ENCODE measurements around the gene MSH2.
"Not testable (repeated sequence)": the region's sequence is repeated elsewhere in the genome, so short reads cannot be mapped to it uniquely, and the experiment has no call there.

MSH2 gene

DNA sequence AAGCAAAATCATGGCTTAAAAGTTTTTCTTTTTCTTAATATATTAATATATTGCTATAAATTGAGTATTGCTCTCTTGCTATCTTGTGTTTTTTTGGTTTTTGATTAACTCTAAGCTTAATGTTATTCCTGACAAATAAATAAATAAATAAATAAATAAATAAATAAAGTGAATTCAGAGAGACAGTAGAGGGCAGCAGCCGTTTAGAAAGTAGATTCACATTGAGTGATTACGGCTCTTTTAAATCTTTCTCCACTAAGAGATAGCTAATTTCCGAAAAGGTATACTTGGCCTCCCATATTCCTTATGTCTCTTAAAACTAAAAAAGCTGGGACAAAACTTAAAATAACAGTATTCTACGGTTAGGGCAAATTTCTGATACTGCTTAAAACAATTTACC, 34.3 kb downstream of the MSH2 start:
- Mint-ChIP-seq H3K4me3 (no peak overlapping the region), H3K4me1 (no peaks in the 10 kb centered on the region), H3K9me3 (peaks cover 0 to 2% of the 10 kb centered on the region in 2 donors), H3K27me3 (no peaks in the 10 kb centered on the region), H3K27ac (no peak overlapping the region)
- ATAC-seq (no peak), DNase-seq (no peak)

DNA sequence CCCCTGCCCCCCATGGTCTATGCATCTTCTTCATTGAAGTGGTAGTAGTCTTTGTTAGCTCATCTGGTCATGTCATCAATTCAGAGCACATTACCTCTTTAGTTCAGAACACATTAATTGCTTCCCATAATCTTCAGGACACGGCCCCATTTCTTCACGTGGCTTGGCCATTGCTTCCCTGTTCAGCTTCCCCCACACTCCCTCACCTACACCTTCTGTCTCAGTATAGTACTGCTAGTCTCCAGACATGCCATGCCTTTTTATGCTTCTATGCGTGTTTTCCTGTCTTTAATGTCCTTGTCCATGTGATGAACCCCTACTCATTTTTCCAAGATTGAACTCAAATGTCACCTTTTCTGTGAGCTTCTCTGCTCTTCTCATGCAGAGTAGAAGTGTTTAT, 35.1 kb downstream of the MSH2 start:
- Mint-ChIP-seq H3K4me3 (no peak overlapping the region), H3K27me3 (no peaks in the 10 kb centered on the region), H3K27ac (no peak overlapping the region), H3K9me3 (no peaks in the 10 kb centered on the region), H3K4me1 (peaks cover 6% of the 10 kb centered on the region)
- DNase-seq (no peak), ATAC-seq (no peak)

DNA sequence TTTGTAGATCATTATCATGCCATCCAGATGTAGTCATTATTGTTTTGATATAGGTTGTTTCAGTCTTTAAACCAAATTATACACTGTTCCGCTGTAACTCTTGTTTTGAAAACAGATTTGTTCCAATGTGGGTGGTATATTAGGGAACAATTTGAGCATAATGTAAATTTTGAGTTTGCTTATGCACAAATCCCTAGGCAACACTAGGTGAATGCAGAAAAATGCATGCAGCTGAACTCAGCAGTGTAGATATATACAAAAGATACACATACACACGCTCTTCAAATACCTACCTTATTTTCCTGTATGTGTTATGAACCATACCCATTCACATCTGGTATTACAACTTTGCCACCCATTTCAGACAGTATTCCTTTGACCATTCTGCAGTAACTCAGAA, 35.8 kb downstream of the MSH2 start:
- ATAC-seq = no peak
- H3K4me1 Mint-ChIP-seq = peaks cover 10% of the 10 kb centered on the region
- DNase-seq = no peak
- no peak overlapping the region for H3K4me3 Mint-ChIP-seq
- H3K27ac Mint-ChIP-seq = peak overlapping the region in 1 of 2 donors; percentile 20
- H3K27me3 Mint-ChIP-seq = no peaks in the 10 kb centered on the region
- no peaks in the 10 kb centered on the region for H3K9me3 Mint-ChIP-seq

DNA sequence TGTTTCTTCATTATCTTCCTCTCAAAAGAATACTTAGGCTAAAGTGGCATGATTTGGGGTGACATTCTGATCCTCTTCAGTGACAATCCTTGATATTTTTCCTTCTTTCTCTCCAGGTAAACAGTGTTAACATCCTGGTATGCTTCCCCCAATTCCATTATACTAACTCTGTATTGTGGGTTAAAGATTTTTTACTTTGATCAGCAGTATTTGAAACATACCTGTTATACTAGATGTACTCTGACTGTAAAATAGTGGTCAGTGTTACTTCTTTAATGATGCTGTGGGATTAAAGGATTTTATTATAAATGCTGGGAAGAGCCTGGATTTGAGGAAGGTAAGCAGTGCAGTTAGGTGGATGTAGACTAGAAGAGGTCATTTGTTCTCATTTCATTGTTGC, 48.8 kb downstream of the MSH2 start:
- no peaks in the 10 kb centered on the region for H3K27me3 Mint-ChIP-seq
- no peak for ATAC-seq
- no peaks in the 10 kb centered on the region for H3K9me3 Mint-ChIP-seq

DNA sequence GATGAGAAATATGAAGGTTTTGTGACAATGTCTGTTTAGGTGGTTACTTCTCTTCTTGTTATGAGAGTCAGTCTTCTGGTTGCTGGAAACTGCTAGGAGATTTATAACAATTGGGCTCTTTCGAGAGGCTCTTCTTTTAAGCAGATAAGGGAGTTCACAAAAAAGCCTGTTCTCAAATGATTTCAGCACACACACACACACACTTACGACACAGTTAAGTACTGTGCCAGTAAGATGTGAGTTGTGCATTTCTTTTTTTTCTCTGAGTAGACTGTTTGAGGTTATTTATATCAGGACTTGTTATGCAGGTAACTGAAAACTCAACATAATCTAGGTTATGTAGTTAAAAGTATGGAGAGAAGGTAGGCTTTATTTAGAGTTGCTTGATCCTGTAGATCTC, 49.8 kb downstream of the MSH2 start:
- Mint-ChIP-seq H3K4me1 (peaks cover 7% of the 10 kb centered on the region), H3K27me3 (no peaks in the 10 kb centered on the region), H3K9me3 (no peaks in the 10 kb centered on the region), H3K4me3 (no peak overlapping the region), H3K27ac (no peak overlapping the region)
- ATAC-seq (no peak), DNase-seq (no peak)

More for the DNA sequence above, 48.8 kb downstream of the MSH2 start:
- Mint-ChIP-seq H3K27ac (no peak overlapping the region), H3K4me1 (no peaks in the 10 kb centered on the region), H3K4me3 (no peak overlapping the region)
- no peak for DNase-seq

DNA sequence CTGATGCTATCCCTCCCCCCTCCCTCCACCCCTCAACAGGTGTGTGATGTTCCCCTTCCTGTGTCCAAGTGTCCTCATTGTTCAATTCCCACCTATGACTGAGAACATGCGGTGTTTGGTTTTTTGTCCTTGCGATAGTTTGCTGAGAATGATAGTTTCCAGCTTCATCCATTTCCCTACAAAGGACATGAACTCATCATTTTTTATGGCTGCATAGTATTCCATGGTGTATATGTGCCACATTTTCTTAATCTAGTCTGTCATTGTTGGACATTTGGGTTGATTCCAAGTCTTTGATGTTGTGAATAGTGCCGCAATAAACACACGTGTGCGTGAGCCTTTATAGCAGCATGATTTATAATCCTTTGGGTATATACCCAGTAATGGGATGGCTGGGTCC, 51.9 kb downstream of the MSH2 start:
- H3K27me3 Mint-ChIP-seq, H3K4me3 Mint-ChIP-seq, DNase-seq, ATAC-seq, H3K27ac Mint-ChIP-seq, H3K9me3 Mint-ChIP-seq: not testable (repeated sequence)
- H3K4me1 Mint-ChIP-seq = peaks cover 17% of the 10 kb centered on the region

DNA sequence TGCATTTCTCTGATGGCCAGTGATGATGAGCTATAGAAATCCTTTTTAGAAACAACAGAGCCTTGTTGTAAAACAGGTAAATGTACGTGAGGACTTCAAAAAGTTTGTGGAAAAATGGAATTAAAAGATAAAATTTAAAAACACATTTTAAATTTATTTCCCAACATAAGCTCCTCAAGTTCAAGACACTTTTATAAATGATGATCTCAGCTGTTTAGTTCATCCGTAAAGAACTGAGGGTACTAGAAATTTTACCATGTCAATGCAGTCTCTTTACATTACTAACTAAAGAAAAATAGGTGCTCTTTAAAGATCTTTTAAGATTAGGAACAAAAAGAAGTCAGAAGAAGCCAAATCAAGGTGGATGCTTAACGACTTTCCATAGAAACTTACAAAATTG, 52.5 kb downstream of the MSH2 start:
- DNase-seq = no peak
- H3K9me3 Mint-ChIP-seq = no peaks in the 10 kb centered on the region

DNA sequence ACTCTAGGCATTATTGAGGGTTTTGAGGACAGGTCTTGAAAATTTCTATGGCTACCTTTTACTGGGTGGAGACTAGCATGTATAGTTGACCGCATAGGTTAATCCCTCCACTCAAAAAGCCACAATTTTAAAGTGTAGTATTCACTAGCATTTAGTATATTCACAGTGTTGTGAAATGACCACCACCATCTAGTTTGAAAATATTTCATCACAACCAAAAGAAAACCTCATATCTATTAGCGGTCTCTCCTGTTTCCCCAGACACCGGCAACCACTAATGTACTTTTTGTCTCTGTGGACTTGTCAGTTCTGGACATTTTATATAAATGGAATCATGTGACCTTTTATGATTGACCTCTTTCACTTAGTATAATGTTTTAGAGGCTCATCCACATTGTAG, 53.9 kb downstream of the MSH2 start:
- Mint-ChIP-seq H3K9me3 (no peaks in the 10 kb centered on the region), H3K4me3 (no peak overlapping the region), H3K4me1 (peaks cover 17% of the 10 kb centered on the region), H3K27ac (no peak overlapping the region), H3K27me3 (no peaks in the 10 kb centered on the region)
- no peak for DNase-seq
- no peak for ATAC-seq

More for the DNA sequence above, 52.5 kb downstream of the MSH2 start:
- no peak overlapping the region for H3K27ac Mint-ChIP-seq
- H3K27me3 Mint-ChIP-seq = no peaks in the 10 kb centered on the region
- no peak overlapping the region for H3K4me3 Mint-ChIP-seq
- H3K4me1 Mint-ChIP-seq = peaks cover 17% of the 10 kb centered on the region
- ATAC-seq = no peak

DNA sequence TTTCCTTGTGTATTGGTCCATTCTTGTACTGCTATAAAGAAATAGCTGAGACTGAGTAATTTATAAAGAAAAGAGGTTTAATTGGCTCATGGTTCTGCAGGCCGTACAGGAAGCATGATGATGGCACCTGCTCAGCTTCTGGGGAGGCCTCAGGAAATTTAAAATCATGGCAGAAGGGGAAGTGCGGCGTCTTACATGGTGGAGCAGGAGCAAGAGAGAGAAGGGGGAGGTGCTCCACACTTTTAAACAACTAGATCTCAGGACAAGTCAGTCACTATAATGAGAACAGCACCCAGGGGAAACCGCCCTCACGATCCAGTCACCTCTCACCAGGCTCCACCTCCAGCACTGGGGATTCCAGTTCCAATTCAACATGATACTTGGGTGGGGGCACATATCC, 54.3 kb downstream of the MSH2 start:
- Mint-ChIP-seq H3K27me3 (no peaks in the 10 kb centered on the region), H3K4me1 (peaks cover 17% of the 10 kb centered on the region), H3K27ac (no peak overlapping the region), H3K4me3 (no peak overlapping the region), H3K9me3 (no peaks in the 10 kb centered on the region)
- no peak for ATAC-seq
- DNase-seq = no peak

DNA sequence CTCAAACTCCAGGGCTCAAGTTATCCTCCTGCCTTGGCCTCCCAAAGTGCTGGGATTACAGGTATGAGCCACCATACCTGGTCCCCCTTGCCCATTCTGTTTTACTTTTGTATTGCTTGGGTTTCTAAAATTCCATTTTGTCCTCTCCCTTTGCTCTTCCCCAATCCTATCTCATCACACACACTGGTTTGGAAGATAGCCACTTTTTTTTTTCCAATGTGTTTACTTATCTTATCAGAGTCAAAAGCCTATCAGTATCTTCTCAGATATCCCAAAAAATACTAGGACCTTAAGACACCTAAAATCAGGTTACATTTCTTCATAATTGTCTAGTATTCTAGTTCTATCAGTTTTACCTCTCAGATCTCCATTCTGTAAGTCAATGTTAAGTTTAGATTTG, 56.1 kb downstream of the MSH2 start:
- Mint-ChIP-seq H3K4me3 (no peak overlapping the region), H3K27ac (peak overlapping the region in 1 of 2 donors; percentile 89)

DNA sequence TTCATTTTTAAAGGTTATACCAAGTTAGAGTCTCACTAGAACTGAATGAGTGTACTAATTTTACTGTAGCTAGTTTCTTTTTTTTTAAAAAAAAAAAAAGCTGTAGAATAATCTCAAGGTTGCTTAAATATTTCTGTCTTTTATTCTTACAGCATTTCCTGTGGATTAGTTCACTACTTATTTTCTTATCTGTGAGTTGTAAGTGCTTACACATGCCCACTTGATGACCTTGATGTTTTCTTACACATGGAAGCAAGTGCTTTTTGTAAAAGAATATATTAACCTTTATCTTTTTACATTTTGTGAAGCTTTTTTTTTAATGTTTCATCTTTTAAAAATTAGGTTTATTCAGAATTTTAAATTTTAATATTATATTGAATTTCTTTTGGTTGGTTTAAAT, 57.8 kb downstream of the MSH2 start:
- Mint-ChIP-seq H3K9me3 (no peaks in the 10 kb centered on the region), H3K4me1 (peaks cover 17% of the 10 kb centered on the region), H3K27ac (no peak overlapping the region), H3K4me3 (no peak overlapping the region), H3K27me3 (no peaks in the 10 kb centered on the region)
- ATAC-seq (no peak), DNase-seq (no peak)

More for the DNA sequence above, 56.1 kb downstream of the MSH2 start:
- no peak for DNase-seq
- Mint-ChIP-seq H3K4me1 (peaks cover 17% of the 10 kb centered on the region), H3K27me3 (no peaks in the 10 kb centered on the region), H3K9me3 (no peaks in the 10 kb centered on the region)
- no peak for ATAC-seq

DNA sequence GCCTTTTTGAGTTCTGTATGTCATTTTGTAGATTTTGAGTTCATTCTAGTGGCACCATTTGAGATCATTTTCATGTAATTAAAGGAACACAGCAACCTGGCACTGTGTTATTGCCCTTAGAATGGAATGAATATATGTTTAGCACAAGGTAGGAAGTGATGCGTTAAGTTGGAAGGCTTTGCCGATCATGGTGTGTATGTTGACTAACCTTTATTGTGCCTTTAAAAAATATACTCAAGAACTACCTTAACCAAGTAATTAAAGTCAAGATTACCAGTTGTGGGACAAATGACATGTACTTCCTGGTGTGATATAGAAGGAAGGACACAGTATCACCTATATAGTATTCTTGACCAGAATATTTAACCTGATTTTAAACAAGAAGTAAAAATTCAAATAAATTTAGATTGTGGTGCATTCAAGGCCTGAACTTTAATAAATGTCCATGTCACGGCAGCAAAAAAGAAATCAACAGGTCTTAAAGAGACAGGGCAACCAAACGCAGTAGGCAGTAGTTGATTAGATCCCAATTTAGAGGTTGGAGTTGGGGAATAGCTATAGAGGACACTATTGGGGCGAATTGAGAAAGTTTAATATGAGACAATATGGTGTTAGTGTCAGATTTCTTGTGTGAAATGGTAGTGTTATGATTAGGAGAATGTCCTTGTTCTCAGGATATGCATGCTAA, 68.6 kb downstream of the MSH2 start:
- no peak overlapping the region for H3K4me3 Mint-ChIP-seq
- ATAC-seq (no peak), DNase-seq (no peak)
- no peaks in the 10 kb centered on the region for H3K27me3 Mint-ChIP-seq
- H3K27ac Mint-ChIP-seq = no peak overlapping the region
- H3K4me1 Mint-ChIP-seq = no peaks in the 10 kb centered on the region
- no peaks in the 10 kb centered on the region for H3K9me3 Mint-ChIP-seq

DNA sequence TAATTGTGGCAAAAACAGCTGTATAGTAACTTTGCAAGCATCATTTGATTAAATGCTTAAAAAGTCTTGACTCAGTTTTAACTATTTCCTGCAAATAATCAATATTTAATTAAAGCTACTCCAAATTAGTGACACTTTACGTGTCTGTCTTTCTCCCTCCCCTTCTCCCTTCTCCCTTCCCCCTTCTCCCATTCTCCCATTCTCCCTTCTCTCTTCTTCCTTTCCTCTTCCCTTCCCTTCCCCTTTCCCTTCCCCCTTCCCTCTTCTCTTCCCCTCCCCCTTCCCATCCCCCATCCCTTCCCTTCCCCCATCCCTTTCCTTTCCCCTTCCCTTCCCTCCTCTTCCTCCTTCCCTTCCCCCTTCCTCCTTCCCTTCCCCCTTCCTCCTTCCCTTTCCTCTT, 76.9 kb downstream of the MSH2 start:
- no peaks in the 10 kb centered on the region for H3K9me3 Mint-ChIP-seq
- no peak overlapping the region for H3K4me3 Mint-ChIP-seq
- DNase-seq (no peak), ATAC-seq (no peak)
- no peaks in the 10 kb centered on the region for H3K27me3 Mint-ChIP-seq
- H3K27ac Mint-ChIP-seq = no peak overlapping the region
- no peaks in the 10 kb centered on the region for H3K4me1 Mint-ChIP-seq

DNA sequence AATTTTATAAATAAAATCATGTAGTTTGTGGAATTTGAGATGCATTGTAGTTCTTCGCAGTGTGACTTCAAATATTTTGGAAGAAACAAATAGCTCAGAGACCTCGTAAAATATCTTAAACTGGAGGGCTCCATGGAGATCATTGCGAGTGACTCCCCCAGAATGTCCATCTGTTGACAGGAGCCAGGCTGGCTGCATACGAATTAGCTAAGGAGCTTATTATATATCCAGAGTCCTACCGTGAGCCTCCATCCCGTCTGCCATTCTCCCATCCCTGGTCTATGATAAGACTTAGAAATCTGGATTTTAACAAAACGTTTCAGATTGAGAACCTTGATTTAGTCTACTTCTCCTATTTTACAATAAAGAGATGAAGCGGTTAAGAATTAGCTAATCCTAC, 80.2 kb downstream of the MSH2 start:
- H3K27ac Mint-ChIP-seq = no peak overlapping the region
- H3K4me3 Mint-ChIP-seq = no peak overlapping the region
- DNase-seq (no peak), ATAC-seq (no peak)
- H3K27me3 Mint-ChIP-seq = no peaks in the 10 kb centered on the region
- H3K4me1 Mint-ChIP-seq = peaks cover 23% of the 10 kb centered on the region
- H3K9me3 Mint-ChIP-seq = no peaks in the 10 kb centered on the region

DNA sequence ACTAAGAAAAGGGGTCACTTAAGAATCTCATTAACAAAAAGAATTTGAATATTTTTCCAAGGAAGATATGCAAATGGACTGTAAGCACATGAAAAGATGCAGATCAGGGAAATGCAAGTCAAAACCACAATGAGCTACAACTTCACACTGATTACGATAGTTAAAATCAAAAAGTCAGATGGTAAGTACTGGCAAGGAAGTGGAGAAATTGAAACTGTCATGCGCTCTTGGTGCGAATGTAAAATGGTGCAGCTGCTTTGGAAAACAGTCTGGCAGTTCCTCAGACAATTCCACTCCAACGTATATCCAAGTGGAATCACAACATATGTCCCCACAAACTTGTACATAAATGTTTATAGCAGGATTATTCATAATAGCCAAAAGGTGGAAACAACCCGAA, 81.4 kb downstream of the MSH2 start:
- DNase-seq (no peak), ATAC-seq (no peak)
- no peak overlapping the region for H3K4me3 Mint-ChIP-seq
- H3K9me3 Mint-ChIP-seq = no peaks in the 10 kb centered on the region
- H3K4me1 Mint-ChIP-seq = peaks cover 29% of the 10 kb centered on the region
- H3K27ac Mint-ChIP-seq = no peak overlapping the region
- no peaks in the 10 kb centered on the region for H3K27me3 Mint-ChIP-seq

DNA sequence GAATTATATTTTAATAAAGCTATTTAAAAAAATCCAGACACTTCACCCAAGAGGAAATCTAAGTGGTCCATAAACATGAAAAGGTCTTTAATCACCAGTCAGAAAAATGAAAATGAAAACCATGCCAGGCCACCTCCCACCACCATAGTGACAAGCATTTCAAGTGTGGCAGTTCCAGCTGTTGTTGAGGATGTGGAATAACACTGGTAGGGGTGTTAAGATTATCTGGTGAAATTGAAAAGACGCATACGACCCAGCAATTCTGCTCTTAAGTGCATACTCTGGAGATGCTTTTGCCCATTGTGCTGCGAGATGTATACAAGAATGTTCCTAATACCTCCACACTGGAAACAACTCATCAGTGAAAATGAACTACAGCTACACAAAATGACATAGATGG, 82.2 kb downstream of the MSH2 start:
- Mint-ChIP-seq H3K4me3 (no peak overlapping the region), H3K9me3 (no peaks in the 10 kb centered on the region), H3K4me1 (peaks cover 29% of the 10 kb centered on the region), H3K27ac (no peak overlapping the region), H3K27me3 (no peaks in the 10 kb centered on the region)
- DNase-seq = no peak
- no peak for ATAC-seq

DNA sequence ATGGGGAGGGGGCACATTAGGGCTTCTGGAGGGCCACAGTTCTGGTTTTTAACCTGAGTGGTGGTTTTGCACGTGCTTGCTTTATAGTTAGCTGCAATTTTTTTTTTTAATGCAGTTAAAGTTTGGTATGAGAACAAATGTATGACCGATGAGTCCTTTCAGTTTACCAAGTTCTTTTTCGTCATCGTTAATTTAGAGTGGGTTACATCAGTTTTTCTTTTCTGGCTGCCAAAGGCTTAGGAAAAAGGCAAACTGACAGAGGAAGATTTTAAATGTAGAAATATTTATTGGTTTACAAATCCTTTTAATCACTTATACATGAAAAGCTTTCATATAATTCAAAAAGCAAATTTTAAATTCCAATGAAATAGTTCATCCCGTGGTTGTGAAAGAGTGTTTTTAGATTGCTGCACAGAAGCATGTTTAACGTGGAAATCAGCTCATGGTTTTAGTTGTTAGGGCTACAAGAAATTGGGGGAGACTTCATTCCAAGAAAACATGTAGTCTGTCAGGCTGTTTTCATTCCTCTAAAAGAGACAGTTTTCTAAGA, 82.9 kb downstream of the MSH2 start:
- Mint-ChIP-seq H3K4me1 (peaks cover 29% of the 10 kb centered on the region), H3K9me3 (no peaks in the 10 kb centered on the region), H3K27me3 (no peaks in the 10 kb centered on the region), H3K27ac (peak overlapping the region; percentile 74 to 76), H3K4me3 (no peak overlapping the region)
- DNase-seq (no peak), ATAC-seq (no peak)
